D341Med (cell line): Measurements from ENCODE around the gene BPHL.
"Not testable (repeated sequence)": the region's sequence is repeated elsewhere in the genome, so short reads cannot be mapped to it uniquely, and the experiment has no call there.

Experiments used
- DNase-seq: peaks from one replicate; pipeline ENCODE4 v3.0.0; 2012; ENCODE audit warnings: low spot score

BPHL gene

GRCh38 chr6:3122823-3123182 is 4.3 kb downstream of the BPHL start:
- DNase-seq = no peak

DNA sequence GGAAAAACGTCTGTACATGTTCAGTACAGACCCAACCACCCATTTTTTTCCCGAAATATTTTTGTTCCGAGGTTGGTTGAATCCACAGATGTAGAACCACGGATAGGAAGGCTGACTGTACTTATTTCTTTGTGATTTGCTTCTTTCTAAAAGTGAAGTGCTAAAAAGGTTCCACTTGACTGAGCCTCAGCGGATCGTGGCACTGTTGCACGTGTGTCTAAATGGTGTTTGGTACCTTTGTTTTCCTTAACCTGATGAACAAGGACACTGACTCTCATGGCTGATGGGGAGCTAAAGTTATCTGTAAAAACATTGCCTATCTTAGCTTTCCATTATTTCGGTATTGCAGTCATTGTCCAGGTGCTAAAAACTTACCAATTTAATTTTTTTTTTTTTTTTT is 6.2 kb downstream of the BPHL start:
- no peak for DNase-seq

DNA sequence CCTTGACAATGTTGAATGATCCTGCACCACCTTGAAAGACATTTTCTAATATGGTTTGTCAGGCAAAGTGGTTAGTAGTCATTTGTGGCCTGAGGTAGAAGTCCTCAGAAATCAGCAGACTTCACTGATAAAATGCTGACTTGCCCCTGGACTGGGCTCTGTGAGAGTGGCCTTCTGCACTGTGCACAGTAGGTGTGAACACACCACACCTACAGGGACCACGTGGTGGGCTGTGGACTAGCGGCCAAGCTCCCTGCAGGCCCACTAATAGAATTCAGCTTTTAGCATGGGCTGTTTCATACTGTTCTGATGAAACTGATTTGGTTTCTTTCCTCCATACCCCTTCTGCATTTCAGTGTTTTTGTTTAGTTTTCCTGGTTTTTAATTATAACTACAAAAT is 7.3 kb downstream of the BPHL start:
- no peak for DNase-seq

DNA sequence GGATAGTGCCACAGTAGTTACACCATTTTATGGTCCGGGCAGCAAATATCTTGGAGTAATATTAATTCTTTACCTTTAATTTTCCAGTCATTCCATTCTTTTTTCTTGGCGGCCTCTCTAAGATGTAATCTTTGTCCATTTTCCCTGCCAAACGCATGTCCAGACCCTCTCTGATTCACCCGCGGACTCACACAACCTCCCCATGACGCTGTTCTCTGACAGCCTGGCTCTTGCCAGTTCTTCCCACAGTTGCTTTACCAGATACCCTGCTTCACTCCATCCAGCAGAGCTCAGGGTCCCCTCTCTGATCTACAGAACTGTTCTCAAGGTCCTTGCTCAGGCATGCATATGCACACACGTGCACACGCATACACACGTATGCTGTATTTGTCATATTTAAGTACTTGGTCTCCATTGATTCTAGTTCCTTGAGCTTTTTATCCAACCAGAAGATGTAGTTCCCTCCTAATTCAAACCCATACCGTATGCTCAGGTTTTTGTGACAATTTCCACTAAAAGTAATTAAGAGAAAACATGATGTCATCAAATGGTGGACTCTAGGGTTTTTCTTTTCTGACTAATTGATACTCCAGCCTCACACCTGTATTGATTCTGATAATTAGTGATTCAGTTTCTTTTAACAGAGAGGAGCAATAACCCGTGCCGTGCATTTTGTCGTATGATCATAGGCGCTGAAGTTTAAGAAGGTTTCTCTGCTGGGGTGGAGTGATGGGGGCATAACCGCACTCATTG is 10.0 kb downstream of the BPHL start:
- DNase-seq = no peak

GRCh38 chr6:3131695-3132094 is 13.2 kb downstream of the BPHL start:
- no peak for DNase-seq

- no peak for DNase-seq
These were observed 15.0 kb downstream of the BPHL start for GRCh38 chr6:3133515-3133914.

- DNase-seq = no peak
These were observed 17.3 kb downstream of the BPHL start for GRCh38 chr6:3135668-3136291.

- no peak for DNase-seq
These were observed 17.9 kb downstream of the BPHL start for GRCh38 chr6:3136292-3137011.

- DNase-seq = no peak
These were observed 18.7 kb downstream of the BPHL start for GRCh38 chr6:3137057-3137777.

- not testable (repeated sequence) for DNase-seq
These were observed 19.4 kb downstream of the BPHL start for GRCh38 chr6:3137873-3138272.

DNA sequence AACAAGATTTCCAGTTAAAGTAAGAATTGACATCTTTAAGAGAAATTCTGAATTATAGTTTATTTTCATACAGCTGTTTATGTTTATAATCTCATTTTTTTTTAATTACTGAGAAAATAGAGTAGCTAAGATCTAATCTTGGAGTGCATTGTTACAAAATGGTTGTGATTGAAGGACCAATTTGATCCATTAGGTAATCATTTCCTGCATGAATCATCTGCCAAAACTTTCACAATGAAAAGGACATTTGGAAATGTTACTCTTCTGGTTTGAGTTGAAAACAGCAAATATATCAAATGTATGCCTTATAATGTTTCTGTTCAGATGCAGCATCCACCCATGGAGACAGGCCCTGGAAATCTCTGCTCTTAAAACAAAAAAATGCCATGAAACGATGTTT is 19.8 kb downstream of the BPHL start:
- no peak for DNase-seq

DNA sequence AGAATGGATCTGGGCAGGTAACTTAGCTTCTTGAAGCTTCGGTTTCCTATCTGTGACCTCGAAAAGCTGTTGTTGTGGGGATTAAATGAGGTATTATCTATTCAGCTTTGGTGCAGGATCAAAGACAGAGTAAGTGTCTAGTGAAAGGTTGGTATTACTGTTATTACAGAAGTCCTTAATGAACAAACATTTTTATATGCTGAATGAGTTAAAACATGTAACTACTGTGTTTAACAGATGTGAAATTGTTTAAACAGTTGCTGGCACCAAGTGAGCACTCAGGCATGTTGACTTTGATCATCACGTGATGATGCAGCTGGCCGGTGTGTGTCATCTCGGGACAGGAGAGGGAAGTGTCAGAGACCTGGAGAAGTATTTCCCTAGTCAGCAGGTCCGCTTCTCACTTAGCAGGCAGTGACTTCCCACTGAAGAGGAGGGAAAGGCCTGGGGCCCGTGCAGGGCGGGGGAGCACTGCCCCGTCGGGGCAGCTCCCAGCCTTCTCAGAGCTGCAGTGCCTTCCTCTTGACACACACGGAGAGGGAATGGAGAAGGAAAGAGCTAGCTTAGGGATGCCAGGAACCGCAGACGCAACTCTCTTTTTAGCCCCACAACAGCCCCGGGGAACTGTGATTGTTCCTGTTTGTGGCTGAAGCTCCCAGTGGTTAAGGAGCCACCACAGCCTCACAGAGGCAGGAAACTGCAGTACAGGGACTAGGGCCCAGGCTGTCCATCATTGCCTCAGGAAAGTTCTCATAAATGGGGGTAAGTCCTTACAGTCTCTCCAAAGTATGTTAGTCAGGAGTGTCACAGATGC is 20.8 kb downstream of the BPHL start:
- no peak for DNase-seq

DNA sequence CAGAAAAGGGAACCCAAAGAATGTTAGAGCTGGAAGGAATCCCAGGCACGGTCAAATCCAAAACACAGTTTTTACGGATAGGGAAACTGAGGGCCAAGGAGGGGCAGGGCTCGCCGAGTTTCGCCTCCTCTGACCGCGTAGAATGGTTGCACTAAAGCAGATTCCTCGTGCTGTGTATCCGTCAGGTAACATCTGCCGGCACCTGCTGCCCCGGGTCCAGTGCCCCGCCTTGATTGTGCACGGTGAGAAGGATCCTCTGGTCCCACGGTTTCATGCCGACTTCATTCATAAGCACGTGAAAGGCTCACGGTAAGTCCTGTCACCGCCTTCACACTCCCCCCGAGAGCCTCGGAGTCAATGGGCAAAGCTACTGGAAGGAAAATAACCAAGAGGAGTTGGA is 21.7 kb downstream of the BPHL start:
- DNase-seq = no peak

DNA sequence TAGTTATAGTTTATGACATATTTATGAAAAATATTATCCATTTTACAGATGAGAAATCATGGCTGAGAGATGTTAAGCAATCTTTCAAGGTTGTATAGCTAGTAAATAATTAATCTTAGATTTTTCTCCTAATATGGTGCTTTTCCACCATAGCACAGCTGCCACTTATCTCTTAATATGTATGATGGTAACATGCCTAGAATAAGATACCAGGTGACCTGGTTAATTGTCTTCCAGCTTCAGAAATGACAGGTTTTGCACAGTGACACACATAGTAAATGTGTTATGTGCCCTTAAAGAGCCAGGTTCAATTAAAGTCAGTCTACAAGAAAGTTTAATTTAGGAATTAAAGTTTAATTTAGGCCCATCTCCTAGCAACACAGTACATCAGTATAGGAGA is 24.0 kb downstream of the BPHL start:
- no peak for DNase-seq

GRCh38 chr6:3143158-3143557 is 24.6 kb downstream of the BPHL start:
- no peak for DNase-seq

GRCh38 chr6:3144571-3144970 is 26.1 kb downstream of the BPHL start:
- DNase-seq = no peak

- no peak for DNase-seq
These were observed 29.6 kb downstream of the BPHL start for GRCh38 chr6:3147914-3148757.

- DNase-seq = peak; percentile 74
These were observed 33.2 kb downstream of the BPHL start for GRCh38 chr6:3151691-3152090.

DNA sequence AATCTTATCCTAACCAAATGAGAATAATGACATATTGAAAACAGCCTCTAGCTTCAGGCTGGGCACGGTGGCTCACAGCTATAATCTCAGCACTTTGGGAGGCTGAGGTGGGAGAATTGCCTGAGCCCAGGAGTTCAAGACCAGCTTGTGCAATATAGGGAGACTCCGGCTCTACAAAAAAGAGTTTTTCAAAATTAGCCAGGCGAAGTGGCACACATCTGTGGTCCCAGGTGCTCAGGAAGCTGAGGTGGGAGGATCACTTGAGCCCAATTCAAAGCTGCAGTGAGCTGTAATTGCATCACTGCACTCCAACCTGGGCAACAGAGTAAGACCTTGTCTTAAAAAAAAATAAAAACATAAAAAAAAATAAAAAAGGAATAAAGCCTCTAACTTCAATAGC is 34.2 kb downstream of the BPHL start:
- no peak for DNase-seq

DNA sequence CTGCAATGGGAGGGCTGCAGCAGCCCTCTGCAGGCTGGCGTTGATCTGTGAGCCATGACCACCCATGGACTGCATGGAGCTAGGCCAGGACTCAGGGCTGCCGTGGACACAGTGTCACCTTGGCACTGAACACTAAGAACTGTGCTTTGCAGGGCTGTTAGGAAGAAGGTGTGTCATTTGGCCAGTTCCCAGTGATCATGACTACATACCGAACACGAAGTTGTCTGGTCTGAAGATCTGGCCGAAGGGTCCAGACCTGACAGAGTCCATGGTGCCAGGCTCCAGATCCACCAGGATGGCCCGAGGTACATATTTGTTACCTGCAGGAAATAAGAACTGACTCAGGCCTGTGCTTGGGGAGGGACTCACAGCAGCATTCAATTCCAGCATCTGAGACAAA is 36.9 kb downstream of the BPHL start:
- not testable (repeated sequence) for DNase-seq
